Amniotic epithelial cell (primary cell): Measurements from ENCODE around the gene ARHGAP4.
A peak's percentile ranks its signal among the peaks of the same experiment; 100 is the strongest.

ENCODE experiments used
- DNase-seq: peaks from one replicate; pipeline ENCODE4 v3.0.0-alpha.2; 2010; ENCODE audit warnings: low read depth

ARHGAP4 gene

DNA sequence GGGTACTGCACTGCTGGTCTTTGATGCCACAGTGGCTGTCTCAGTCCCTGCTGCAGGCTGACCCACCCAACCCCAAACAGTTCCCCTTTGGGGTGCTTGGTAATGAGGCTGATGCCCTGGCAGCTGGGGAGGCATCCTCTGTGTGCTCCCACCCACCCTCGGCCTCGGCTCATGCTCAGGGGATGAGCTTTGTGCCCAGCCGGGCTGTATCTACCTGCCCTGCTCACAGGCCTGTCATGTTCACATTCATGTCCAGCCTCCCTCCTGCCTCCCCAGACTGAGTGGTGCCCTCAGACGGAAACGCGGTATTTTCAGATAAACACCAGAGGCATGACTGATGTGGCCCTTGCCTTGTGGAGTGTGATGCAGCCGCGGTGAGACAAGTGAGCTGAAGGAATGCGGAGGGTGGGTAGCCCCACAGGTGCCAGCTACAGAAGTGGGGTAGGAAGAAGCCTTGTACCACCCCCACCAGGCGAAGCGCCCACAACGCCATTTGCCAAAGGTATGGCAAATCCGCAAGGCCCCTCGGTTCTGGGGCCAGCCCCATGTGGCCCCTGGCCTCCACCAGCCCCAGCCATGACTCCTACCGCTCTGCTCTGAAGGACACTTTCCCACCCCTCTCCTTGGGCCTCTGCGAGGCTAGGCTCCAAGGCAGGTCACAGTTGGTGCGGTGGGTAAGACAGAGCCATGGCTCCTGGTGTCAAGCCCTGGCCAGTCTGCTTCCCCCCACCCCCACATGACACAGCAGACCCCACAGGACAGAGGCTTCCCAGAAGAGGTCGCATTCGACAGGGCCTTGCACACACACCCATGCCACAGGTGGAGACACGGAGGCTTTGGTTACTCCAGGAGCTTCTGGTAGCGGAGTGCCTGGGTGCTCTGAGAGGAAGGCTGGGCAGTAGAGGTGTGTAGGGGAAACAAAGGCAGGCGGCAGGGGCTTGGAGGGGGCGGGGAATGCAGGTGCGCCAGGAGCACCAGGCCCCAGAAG lies 20.2 kb upstream of the ARHGAP4 start:
- DNase-seq = no peak

GRCh38 chrX:153944800-153945150 lies 18.7 kb upstream of the ARHGAP4 start:
- DNase-seq = no peak

DNA sequence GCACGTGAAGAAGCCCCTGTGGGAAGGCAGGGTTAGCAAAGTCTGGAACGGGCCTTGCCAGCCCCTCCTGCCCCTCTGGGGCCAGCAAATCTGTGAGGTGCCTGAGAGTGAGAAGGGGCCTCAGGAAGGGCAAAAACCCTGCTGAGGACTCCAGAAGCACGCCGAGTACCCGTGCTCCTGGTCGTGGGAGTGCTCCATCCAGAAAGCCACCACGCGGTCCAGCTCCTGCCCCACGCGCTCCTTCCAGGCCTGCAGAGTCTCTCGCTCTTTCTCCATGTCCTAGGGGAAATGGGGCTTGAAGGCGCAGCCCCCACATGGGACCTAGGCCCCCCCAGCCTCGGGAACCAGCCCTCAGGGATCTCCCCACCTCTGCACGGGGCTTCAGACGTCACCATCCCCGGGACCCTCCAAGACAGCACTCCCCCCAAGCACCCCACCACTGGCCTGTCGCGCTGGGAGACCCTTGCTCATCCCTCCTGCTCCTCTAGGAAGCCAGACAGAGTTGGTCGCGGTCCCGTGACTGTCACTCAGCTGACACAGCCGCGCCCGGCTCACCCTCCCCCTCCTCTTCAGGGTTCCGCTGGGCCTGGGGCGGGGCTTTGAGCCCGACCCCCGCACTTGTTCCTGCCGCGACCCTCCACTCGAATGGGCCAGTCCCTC lies 18.2 kb upstream of the ARHGAP4 start, which contains the start of gene RENBP:
Gene RENBP (minus strand): TSS at position 504 of the 660 bp plus-strand sequence. CDS start 33 bp downstream, at position 471.
- no peak for DNase-seq

DNA sequence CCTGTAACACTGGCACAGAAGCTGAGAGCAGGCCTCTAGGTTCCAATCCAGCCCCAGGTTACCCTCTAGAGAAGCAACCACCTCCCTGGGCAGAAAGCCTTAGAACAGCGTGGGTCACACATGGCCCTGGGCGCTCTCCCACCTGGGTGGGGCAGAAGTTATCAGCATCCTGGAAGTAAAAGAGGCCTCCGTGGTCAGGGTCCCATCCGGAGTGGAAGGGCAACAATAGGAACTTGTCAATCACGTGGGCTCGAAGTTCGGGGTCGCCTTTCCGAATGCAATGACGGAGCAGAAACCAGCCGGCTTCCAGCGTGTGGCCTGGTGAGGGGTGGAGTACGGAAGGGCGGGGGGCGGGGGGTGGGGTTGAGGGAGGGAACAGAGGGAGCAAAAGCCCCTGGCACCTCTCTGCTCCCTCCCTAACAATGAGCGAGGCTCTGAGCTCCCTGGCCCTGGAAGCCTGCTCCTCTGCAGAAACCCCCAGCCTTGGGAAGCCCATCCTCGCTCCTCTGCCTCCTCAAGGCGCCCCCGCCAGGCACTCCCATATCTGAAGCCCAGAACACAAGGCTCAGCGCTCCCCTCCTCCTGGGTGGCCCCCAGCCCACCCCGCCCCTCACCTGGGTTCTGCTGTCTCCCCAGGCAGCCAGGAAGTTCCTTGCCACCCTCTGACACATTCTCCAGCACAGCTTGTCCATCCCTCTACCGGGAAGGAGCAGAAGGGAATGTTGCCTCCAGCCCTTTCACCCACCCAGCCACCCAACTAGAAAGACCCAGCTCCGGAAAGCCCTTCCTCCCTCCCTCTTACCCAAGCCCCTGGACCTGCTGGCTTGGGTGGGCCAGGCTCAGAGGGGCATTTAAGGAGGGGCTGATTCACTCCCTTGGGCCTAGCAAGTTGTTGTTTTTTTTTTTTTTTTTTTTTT lies 15.5 kb upstream of the ARHGAP4 start:
- no peak for DNase-seq

DNA sequence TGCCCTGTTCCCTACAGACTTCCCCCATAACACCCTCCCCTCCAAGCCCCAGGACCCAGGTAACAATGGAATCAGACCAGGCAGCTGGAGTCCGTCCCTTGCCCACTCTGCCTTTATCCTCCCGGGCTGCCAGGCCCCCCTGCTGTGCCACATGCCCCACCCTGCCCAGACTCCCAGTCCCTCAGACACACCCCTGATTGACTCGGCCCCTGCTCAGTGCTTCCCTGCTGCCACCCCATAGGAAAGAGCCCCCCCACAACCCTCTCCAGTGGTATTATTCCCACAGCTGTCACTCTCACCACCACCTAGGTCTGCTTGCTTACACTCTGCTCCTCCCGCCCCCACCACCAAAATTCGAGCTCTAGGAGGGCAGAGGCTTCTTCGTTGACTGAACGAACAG lies 13.5 kb upstream of the ARHGAP4 start:
- DNase-seq = no peak

DNA sequence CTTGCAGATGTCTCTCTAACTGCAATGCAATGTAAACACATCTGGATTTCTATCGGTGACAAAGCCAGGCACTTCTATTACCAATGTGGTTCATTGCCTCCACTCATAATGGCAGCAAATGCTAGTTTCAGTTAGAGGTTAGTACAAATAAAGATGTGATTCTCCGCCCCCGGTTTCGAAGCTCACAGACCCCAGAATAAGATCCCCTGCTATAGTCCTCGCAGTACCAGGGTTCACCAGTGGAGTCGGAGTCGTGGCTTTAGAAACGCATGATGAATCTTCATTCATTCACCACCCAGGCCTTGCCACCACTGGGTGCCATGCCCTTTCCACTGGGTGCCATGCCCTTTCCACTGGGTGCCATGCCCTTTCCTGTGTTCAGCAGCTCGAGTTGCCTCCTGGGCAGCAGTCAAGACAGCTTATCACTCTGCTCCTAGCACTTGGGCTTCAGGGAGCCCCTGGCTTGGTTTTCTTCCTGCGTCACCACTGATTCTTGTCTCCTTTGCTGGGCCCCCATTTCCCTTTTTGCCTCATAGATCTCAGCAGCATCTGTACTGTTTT lies 12.2 kb upstream of the ARHGAP4 start:
- no peak for DNase-seq

DNA sequence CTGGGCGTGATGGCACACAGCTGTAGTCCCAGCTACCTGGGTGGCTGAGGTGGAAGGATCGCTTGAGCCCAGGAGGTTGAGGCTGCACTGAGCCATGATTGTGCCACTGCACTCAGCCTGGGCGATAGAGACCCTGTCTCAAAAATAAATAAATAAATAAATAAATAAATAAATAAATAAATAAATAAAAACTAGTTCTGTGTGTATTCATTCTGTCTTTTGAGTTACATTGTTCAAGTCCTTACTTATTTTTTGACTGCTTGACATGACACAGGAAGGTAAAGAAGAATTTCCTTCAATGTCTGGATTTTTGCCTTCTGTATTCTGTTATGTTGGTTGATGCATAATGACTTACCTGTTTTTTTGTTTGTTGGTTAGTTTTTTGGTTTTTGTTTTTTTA lies 11.0 kb upstream of the ARHGAP4 start:
- DNase-seq = no peak

GRCh38 chrX:153935326-153935851 lies 9.3 kb upstream of the ARHGAP4 start:
- no peak for DNase-seq

- peak; percentile 49 for DNase-seq
Measured at GRCh38 chrX:153934762-153935325, 8.8 kb upstream of the ARHGAP4 start, which contains the start of gene NAA10. Gene NAA10, minus strand, starts transcription at chrX:153935037. Its CDS starts 133 bp downstream, at chrX:153934904.

- no peak for DNase-seq
Measured at GRCh38 chrX:153934148-153934761, 8.2 kb upstream of the ARHGAP4 start.

DNA sequence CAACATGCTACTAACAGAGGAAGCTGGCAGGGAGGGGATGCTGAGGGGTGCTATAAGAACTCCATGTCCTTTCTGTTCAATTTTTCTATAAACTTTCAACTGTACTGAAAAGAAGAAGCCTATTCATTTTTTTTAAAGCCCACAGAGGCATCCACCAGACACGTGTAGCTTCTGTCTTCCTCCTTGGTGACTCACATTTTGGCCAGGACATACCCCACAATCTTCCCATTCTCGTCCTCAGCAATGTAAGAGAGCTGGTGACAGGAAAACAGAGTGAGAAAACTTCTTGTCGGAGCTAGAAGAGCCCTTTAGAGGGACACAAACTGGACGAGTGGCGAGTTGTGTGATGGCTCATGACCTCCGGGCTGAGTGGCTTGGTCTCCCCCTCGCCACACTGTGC lies 7.7 kb upstream of the ARHGAP4 start:
- DNase-seq = no peak

DNA sequence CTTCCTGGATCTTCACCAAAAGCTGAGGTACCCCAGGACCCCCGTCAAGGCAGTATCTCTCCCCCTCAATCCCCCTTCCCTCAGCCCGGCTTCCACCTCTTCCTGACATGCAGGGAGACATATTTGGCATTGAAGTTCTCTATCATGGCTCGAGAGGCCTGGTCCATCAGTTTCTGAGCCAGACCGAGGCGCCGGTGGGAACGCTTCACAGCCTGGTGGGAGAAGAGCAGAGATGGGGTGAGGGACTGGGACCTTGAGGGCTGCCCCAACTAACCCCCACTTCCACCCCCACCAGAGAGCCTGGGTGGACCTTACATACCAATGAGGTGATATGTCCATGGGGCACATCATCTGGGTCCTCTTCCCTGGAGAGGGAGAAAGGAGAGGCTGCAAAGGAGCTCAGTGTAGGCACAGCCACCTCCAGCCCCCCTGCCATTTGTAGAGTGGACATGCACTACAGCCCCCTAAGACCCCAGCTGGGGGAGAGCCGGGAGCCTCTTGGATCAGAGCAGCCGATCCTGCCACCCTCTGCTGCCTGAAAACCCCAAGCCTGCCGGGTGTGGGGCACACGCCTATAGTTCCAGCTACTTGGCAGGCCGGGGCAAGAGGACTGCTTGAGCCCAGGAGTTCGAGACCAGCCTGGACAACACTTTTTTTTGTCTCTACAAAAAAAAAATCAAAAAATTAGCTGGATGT lies 6.3 kb upstream of the ARHGAP4 start:
- no peak for DNase-seq

GRCh38 chrX:153931748-153932147 lies 5.7 kb upstream of the ARHGAP4 start:
- DNase-seq = no peak

- no peak for DNase-seq
Measured at GRCh38 chrX:153931151-153931550, 5.1 kb upstream of the ARHGAP4 start.

DNA sequence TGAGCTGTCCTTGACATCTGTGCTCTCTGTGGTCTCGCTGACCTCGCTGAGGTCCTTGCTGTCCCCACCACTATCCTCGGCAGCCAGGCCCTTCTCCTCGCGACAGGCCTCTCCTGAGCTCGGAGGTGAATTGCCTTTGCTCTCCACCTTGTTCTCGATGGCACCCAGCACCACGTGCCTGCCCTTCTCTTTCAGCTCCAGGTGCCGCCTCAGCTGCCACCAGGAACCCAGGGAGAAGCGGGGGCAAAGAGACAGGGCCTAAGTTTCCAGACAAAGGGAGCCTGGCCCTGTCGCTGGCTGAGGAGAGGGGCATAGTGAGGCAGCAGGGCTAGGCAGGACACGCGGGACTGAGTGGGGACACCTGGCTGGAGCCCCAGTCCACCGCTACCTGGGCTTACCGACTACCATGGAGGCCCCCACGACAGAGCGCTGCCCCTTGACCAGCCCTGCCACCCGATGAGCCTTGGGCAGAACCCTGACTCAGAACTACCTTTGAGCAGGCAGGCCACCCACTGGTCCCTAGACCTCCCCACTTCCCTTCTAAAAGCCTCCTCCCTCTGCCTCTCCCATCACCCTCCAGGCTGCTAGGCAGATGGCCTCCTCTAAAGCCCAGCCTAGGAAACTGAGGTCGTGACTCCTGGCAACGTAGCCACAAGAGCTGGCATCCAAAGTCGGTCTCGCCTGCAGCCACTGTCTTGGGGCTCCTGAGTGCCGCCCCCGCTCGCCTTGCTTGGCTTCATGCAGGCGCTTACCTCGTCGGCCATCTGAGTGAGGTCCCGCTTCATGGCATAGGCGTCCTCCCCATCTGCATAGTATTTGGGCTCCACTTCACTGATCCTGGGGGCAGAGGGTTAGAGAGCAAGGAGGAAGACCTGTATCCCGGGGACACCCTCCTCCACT lies 4.2 kb upstream of the ARHGAP4 start:
- DNase-seq = no peak

DNA sequence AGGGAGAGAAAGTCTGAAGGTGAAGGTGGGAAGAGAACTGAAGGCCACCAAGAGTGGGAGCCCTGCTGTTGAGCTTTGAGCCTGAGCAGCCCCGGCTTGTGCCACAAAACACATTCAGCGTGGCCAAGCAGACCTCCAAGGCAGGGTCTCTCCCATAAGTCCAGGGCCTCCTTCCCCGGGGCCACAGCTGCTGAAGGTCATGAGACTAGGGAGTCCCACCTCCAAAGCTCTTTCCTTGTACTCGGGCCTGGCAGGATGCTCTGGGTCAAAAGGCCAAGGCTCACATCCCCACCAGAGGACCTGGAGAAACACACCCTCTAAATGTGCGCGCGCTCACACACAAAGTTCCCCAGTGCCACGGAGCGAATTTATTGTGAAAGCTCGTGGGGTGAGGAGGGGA lies 3.5 kb upstream of the ARHGAP4 start:
- DNase-seq = no peak

- DNase-seq = no peak
Measured at GRCh38 chrX:153928846-153929245, 2.8 kb upstream of the ARHGAP4 start.

GRCh38 chrX:153927922-153928760 lies 2.1 kb upstream of the ARHGAP4 start:
- DNase-seq = peak; percentile 96
